GM19395 (cell line): Measurements from ENCODE around the gene KCND3.

Source experiments
- ATAC-seq: cut with Tn5 transposase; IDR thresholded peaks from one replicate; pipeline ENCODE4 v1.9.1; 2021; ENCODE audit warnings: mild to moderate bottlenecking, moderate library complexity; ENCODE audit not compliant: unreplicated experiment

Gene KCND3

DNA sequence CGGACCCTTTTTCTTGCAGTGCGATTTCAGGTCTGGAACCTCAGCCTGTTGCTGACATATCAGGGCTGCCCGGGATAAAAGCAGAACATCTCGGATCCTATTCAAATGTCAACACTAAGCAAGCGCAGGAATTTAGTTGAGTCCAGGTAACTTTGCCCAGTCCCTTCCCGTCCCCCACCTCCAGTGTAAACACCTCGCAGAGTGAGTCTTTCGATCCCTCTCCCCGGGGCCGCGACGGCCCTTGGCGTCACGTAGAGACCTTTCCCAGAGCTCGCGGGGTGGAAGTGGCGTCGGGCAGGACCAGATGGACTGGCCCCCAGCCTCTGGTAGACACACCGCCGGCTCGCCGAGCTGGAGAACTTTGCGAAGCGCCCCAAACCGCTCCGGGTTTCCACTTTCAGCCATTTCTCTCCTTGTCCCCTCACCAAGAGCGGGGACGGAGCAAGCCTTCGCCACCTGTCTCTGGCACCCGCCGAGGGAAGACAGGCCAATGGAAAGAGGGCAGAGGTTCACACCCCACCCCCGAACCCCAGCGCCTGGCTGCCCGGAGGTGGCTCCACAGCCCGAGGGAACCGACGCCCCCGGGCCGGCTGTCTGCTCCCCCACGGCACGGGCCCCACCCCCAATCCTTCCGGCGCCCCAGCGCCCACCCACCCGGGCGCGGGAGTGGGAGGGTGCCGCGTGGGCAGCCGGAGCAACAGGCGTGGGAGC, 570 bp downstream of the KCND3 start:
- no peak for ATAC-seq

DNA sequence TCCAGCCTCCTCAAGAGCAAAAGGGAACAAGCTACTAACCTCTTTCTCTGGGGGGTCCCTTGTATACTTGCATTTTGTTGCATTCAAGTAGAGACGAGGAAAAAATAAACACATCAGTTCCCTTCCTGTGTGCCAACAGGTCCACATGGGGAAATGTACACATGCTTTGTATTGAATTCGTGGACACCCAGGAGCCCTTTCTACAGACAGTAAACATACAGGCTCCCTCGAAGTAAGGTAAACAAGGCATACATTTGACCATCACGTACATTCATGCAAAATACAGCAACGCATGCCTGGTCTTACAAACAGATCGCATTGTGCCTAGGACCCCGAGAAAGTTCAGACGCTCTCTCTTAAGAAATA, 1.1 kb downstream of the KCND3 start:
- no peak for ATAC-seq

GRCh38 chr1:111987502-111987901, 2.0 kb downstream of the KCND3 start:
- no peak for ATAC-seq

GRCh38 chr1:111983500-111983899, 6.0 kb downstream of the KCND3 start:
- ATAC-seq: no peak

DNA sequence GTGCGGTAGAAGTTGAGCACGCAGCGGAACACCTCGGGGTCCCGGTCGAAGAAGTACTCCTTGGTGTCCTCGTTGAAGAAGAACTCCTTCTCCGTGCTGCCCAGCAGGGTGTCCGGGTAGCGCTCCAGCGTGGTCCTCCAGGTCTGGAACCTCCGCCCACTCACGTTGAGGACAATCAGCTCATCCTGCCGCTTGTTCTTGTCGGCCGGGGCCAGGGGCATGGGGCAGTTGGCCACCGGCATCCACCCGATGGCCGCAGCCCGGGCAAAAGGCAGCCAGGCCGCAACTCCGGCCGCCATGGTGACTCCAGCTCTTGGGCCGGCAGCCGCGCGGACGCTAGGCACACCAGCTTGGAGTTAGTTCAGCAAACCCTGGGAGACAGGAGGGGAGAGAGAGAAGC, 7.0 kb downstream of the KCND3 start:
- no peak for ATAC-seq

GRCh38 chr1:111981871-111982270, 7.6 kb downstream of the KCND3 start:
- no peak for ATAC-seq

DNA sequence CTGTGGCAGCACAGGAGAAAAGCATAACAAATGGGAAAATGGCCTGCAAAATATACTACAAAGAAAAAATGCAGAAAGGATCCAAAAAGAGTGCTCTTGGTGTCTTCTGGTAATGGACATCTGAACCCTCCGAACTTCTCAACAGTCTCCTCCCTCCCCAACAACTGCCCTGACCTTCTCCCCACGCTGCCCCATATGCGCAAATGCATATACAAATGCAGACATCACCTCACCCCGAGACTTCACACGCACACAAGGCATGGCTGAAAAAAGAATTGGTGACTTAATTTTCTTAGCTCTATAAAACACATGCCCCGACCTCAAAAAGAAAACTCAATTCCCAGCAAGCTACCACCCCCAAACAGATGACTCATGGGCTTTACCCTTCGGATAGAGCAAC, 8.4 kb downstream of the KCND3 start:
- no peak for ATAC-seq

- ATAC-seq: no peak
These were observed 8.8 kb downstream of the KCND3 start for GRCh38 chr1:111980686-111981085.

DNA sequence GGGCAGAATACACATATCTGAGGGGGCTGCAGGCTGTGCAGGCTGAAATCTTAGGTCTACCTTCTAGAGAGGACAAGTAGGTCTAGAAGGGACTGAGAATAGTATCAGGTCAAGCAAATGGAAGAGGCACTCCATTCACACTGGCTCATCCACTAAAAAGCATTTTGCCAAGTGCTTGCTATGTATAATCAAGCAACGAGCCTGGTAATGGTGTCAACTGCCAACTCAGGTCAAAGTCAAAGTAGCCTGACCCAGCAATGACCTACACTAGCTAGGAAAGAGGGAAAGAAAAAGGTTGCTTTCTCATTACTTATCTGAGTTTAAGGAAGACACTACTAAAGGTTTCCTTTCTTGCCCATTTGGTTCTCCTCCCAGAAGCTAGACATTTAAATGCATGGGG, 10.8 kb downstream of the KCND3 start:
- no peak for ATAC-seq

DNA sequence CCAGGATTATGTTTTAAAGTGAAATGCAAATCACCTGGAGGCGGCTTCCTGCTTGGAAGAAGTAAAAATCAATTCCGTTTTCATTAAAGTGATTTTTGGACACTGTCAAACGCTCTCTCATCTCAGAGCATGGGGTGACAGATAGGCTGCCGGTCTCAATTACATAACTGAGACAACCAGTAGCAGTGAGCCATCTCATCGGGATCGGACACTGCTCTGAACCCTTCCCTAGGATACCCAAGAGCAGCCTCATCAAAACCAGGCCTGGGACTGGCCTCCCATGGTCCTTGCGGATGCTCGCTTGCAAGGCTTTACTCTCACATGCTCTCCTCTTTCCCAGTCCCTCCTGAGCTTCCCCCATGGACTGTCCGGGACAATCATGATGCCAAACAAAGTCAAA, 12.1 kb downstream of the KCND3 start:
- no peak for ATAC-seq

DNA sequence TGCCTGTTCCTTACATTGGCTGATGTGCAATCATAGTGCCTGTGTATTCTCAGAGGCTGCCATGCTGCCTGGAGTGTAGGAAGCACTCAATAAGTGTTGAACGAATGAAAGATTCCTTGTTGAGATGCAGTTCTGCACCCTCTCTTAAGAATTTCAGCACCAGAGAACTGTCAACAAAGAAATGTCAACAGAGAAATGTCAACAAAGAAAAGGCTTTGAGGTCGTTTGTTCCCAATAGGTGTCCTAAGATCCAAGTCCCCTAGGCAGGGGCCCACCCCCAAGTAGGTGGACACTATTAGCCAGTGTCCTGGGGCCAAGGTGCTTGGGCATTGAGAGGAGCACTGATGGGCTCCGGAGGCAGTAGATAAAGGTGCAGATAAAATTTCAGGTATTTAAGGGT, 12.6 kb downstream of the KCND3 start:
- no peak for ATAC-seq

DNA sequence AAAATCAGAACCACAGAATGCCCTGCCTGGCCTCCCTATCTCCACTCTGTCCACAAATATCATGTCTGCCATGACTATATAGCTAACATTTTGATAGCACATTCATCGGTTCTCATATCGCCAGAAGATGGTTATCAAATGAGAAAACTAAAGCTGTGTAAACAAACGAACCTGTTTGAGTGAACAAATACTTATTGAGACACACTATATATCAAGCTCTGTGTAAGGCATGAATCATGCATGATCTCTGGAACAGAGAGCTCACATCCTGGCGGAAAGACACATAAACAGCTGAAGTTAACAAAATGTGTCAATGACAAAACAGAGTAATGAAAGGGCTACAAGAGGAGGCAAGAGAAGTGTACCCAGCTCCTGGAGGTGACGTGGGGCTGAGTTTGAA, 13.1 kb downstream of the KCND3 start:
- no peak for ATAC-seq

- ATAC-seq: no peak
These were observed 16.2 kb downstream of the KCND3 start for GRCh38 chr1:111973150-111973790.

DNA sequence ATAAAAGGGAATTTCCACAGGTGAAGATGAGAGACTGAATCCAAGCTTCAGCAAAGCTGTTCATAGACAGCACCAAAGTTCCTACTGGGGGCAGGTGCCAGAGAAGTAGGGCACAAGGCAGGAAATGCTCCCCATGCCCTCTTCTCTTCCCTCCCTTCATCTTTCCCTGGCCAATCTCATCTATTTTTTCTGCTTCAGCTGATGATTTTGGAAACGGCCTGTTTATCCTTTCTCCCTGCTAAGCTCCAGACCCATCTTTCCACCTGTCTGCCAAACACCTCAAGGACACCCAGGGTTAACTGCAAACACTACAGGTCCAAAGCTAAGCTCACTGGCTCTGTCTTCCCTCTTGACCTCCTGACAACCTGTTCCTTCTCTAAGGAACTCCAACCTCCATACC, 18.1 kb downstream of the KCND3 start:
- no peak for ATAC-seq

- ATAC-seq: no peak
These were observed 21.0 kb downstream of the KCND3 start for GRCh38 chr1:111968511-111968910.

DNA sequence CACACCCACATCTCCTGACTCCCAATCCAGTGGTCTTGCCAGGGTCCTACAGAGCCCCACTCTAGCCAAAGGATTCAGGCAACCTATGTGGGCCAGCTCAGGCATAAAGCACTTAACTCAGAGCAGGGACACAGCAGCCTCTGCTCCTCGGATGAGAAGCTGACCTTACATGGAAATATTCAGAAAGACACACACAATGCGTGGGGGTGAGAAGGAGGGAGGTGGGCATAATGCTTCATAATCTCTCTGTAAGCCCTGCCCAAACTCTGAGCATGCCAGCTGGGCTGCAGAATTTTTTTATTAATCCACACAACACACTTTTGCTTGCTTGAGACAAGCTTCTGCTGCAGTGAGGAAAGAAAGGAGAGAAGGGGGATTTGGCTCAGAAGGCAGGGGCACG, 21.6 kb downstream of the KCND3 start:
- ATAC-seq: no peak

GRCh38 chr1:111967067-111967690, 22.3 kb downstream of the KCND3 start:
- no peak for ATAC-seq

DNA sequence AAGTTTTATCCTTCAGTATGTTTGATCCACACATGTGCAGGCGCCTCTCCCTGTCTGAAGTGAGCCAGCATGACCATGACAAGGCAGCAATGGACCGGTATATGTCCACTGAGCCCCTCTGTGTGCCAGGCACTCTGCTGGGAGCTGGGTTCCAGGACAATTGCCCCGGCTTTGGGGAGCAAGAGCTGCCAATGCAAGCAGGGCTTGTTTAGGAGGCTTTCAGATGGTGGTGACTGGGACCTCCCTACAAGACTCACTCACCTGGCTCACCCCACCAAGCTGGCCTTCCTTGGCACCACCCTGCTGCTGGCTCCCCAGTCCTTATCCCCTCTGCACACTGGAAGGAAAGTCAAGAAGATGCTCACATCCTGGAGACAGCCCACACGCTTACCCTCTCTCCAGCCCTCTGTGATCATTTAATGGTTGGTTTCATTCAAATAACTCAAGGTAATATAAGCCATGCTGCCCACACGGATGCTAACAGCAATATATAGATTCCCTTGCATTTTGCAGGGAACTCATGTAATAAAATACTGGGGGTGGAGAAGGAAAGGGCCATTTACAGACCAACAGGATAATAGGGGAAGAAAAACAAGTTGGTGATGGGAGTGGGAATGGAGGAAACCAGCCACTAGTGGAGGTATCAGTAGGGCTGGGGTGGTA, 23.6 kb downstream of the KCND3 start:
- no peak for ATAC-seq

- no peak for ATAC-seq
These were observed 25.3 kb downstream of the KCND3 start for GRCh38 chr1:111963985-111964738.

GRCh38 chr1:111961773-111962565, 27.5 kb downstream of the KCND3 start:
- ATAC-seq: no peak
